Measurements from ENCODE around the gene FAM227A. TPM values are rescaled to one million over a fixed set of nuclear protein-coding genes. Genes with fewer than 3 reads are reported as not detected.
A peak's percentile ranks its signal among the peaks of the same experiment; 100 is the strongest.

Gene FAM227A
- total RNA-seq, 1 donor = 2.0 TPM

GRCh38 chr22:38569972-38570778 is 86.0 kb downstream of the FAM227A start, which contains the start of gene DMC1:
Gene DMC1 (minus strand): TSS chr22:38570183. CDS start chr22:38568256, 1,927 bp downstream.
- peak within 1 kb of the TSS; percentile 84 for H3K4me3 ChIP-seq (ENCODE audit: low read depth, low read length)
- peak; percentile 78 for DNase-seq (ENCODE audit: low read depth)
- no peak for TF ChIP-seq CTCF (IDR thresholded peaks at IDR 0.05; ENCODE audit: insufficient read depth, low read length)

- peak overlapping the region; percentile 63 for H3K4me3 ChIP-seq (ENCODE audit: low read depth, low read length)
- DNase-seq (ENCODE audit: low read depth) = no peak
- TF ChIP-seq CTCF (IDR thresholded peaks at IDR 0.05; ENCODE audit: insufficient read depth, low read length) = no peak
These were observed 86.8 kb downstream of the FAM227A start for GRCh38 chr22:38569181-38569971.

- TF ChIP-seq CTCF (IDR thresholded peaks at IDR 0.05; ENCODE audit: insufficient read depth, low read length) = no peak
- no peak for DNase-seq (ENCODE audit: low read depth)
- H3K4me3 ChIP-seq (ENCODE audit: low read depth, low read length) = no peak overlapping the region
These were observed 88.5 kb downstream of the FAM227A start for GRCh38 chr22:38567531-38568285.

GRCh38 chr22:38566726-38567504 is 89.3 kb downstream of the FAM227A start:
- no peak overlapping the region for H3K4me3 ChIP-seq (ENCODE audit: low read depth, low read length)
- no peak for TF ChIP-seq CTCF (IDR thresholded peaks at IDR 0.05; ENCODE audit: insufficient read depth, low read length)
- DNase-seq (ENCODE audit: low read depth) = peak; percentile 25

GRCh38 chr22:38565441-38565840 is 90.8 kb downstream of the FAM227A start:
- no peak for DNase-seq (ENCODE audit: low read depth)
- H3K4me3 ChIP-seq (ENCODE audit: low read depth, low read length) = no peak overlapping the region
- no peak for TF ChIP-seq CTCF (IDR thresholded peaks at IDR 0.05; ENCODE audit: insufficient read depth, low read length)

- no peak overlapping the region for H3K4me3 ChIP-seq (ENCODE audit: low read depth, low read length)
- TF ChIP-seq CTCF (IDR thresholded peaks at IDR 0.05; ENCODE audit: insufficient read depth, low read length) = no peak
- no peak for DNase-seq (ENCODE audit: low read depth)
These were observed 91.5 kb downstream of the FAM227A start for GRCh38 chr22:38564669-38565068.
